Astrocyte (in vitro differentiated cells and primary cell): ENCODE measurements around the gene ZNF516. TPM values are rescaled to one million over a fixed set of nuclear protein-coding genes. Genes with fewer than 3 reads are reported as not detected.

Source experiments
- DNase-seq: peaks from one replicate; pipeline ENCODE4 v3.0.0-alpha.2; 2010; ENCODE audit warnings: low read depth
- FAIRE-seq: peaks from 2 replicates; lab custom pipeline; 2011; peaks lifted over from hg19 to GRCh38; lab: Jason Lieb, UNC
- H2AFZ ChIP-seq: 2 replicates; pipeline ENCODE4 v1.6.0; 2012; ENCODE audit warnings: low read depth, low read length, inconsistent platforms
- H3K27ac ChIP-seq: 2 replicates; pipeline ENCODE4 v1.5.1; 2011; ENCODE audit warnings: low read depth, low read length, inconsistent platforms
- H3K27me3 ChIP-seq: 2 replicates; pipeline ENCODE4 v1.6.0; 2011; ENCODE audit warnings: low read length, inconsistent platforms; ENCODE audit not compliant: insufficient read depth
- H3K36me3 ChIP-seq: 2 replicates; pipeline ENCODE4 v1.5.1; 2011; ENCODE audit warnings: low read length, inconsistent platforms; ENCODE audit not compliant: insufficient read depth
- H3K4me1 ChIP-seq: 2 replicates; pipeline ENCODE4 v1.5.1; 2011; ENCODE audit warnings: low read length, inconsistent platforms; ENCODE audit not compliant: insufficient read depth
- H3K4me2 ChIP-seq: 2 replicates; pipeline ENCODE4 v1.6.0; 2012; ENCODE audit warnings: low read length, inconsistent platforms
- H3K4me3 ChIP-seq: 2 replicates; pipeline ENCODE4 v1.5.1; 2011; ENCODE audit warnings: low read depth, mild to moderate bottlenecking, low read length, inconsistent platforms; ENCODE audit not compliant: insufficient read depth
- H3K79me2 ChIP-seq: 2 replicates; pipeline ENCODE4 v1.6.0; 2012; ENCODE audit warnings: mild to moderate bottlenecking, low read length, inconsistent platforms; ENCODE audit not compliant: insufficient read depth
- H3K9ac ChIP-seq: 2 replicates; pipeline ENCODE4 v1.6.0; 2012; ENCODE audit warnings: mild to moderate bottlenecking, low read length, inconsistent platforms
- H3K9me3 ChIP-seq: 2 replicates; pipeline ENCODE4 v1.5.1; 2012; ENCODE audit warnings: low read depth, mild to moderate bottlenecking, low read length, inconsistent platforms; ENCODE audit not compliant: insufficient read depth
- H4K20me1 ChIP-seq: 2 replicates; pipeline ENCODE4 v1.6.0; 2012; ENCODE audit warnings: low read length, inconsistent platforms; ENCODE audit not compliant: insufficient read depth
- H3K27ac Mint-ChIP-seq: one replicate; pipeline ENCODE4 v1.8.0; 2021; ENCODE audit warnings: mild to moderate bottlenecking, mixed read lengths; ENCODE audit not compliant: unreplicated experiment
- H3K27me3 Mint-ChIP-seq: one replicate; pipeline ENCODE4 v1.8.0; 2021; ENCODE audit warnings: low read depth, mixed read lengths; ENCODE audit not compliant: unreplicated experiment
- H3K36me3 Mint-ChIP-seq: one replicate; pipeline ENCODE4 v1.8.0; 2021; ENCODE audit warnings: low read depth, mixed read lengths; ENCODE audit not compliant: unreplicated experiment
- H3K4me1 Mint-ChIP-seq: one replicate; pipeline ENCODE4 v1.8.0; 2021; ENCODE audit warnings: low read depth, mixed read lengths; ENCODE audit not compliant: unreplicated experiment
- H3K4me3 Mint-ChIP-seq: one replicate; pipeline ENCODE4 v1.8.0; 2021; ENCODE audit warnings: mild to moderate bottlenecking, moderate library complexity, mixed read lengths; ENCODE audit not compliant: unreplicated experiment
- H3K9me3 Mint-ChIP-seq: one replicate; pipeline ENCODE4 v1.8.0; 2021; ENCODE audit warnings: mild to moderate bottlenecking, mixed read lengths; ENCODE audit not compliant: unreplicated experiment
- EZH2 ChIP-seq: IDR thresholded peaks from 2 replicates; pipeline ENCODE4 v1.6.1; 2012; ENCODE audit warnings: mild to moderate bottlenecking, low read length, inconsistent platforms; ENCODE audit not compliant: insufficient read depth
- total RNA-seq: library from RNA; stranded (reverse); gene quantifications from 2 replicates; pipeline ENCODE4 v1.2.1, GENCODE V29; 2021
- TF ChIP-seq, protein P1 (sequence below): IDR thresholded peaks from 2 replicates; pipeline ENCODE4 v1.5.1; 2011; ENCODE audit warnings: low read depth, mild to moderate bottlenecking, inconsistent platforms, low read length, moderate library complexity; ENCODE audit not compliant: insufficient read depth

The ZNF516 gene
- total RNA-seq, 1 donor from 2014 or later: 59.8 TPM

DNA sequence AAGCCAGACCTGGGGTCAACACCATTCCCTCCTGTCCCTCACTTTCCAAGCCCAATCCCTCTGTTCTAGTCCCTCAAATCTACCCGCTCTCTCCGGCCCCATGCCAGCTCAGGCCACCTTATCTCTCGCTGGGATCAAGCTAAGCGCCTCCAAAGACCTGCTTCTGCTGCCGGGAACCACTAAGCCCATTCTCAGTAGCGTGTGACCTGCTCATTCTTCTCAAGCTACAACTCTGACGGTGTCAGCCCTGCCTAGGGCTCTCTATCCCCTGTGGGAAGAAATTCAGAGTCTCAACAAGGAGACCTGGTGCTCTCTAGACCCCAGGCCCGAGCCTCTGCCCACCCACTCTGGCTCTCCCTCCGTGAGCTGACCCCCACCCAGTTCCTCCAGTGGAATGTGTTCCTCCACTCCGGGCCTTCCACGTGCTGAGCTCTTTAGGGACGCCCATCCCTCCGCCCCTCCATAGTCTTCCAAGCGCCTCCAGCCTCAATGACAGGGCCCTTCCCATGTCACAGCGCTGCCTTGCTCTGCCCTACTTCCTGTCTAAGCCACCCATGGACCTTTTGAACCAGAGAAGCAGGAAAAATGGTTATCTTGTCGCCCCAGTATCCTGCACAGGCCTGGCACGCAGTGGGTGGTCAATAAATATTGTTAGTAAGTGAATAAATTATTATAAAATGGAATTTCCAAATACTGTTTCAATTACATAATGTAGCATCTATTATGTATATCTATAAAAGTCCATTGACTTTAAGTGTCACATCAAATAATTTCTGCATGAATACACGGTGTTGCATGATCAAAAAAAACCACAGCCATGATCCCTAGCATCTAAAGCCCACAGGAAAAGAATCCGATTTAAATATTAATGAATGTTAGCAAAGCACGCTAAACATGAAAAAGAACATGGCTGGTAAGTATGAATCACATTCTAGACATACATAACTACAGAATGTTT, 127.6 kb downstream of the ZNF516 start:
- Histone ChIP-seq H3K36me3 (peaks cover 3% of the 10 kb centered on the region), H3K79me2 (peaks cover 8% of the 10 kb centered on the region), H2AFZ (no peak overlapping the region), H3K9ac (no peak overlapping the region), H4K20me1 (peaks cover 43% of the 10 kb centered on the region), H3K27ac (no peak overlapping the region), H3K27me3 (no peaks in the 10 kb centered on the region), H3K9me3 (no peaks in the 10 kb centered on the region), H3K4me2 (no peak overlapping the region), H3K4me3 (no peak overlapping the region), H3K4me1 (no peaks in the 10 kb centered on the region)
- Mint-ChIP-seq H3K4me3 (peak overlapping the region; percentile 51), H3K9me3 (peaks cover 2% of the 10 kb centered on the region), H3K36me3 (peaks cover 19% of the 10 kb centered on the region), H3K27ac (no peak overlapping the region), H3K27me3 (no peaks in the 10 kb centered on the region), H3K4me1 (peaks cover 27% of the 10 kb centered on the region)
- FAIRE-seq (no peak), DNase-seq (no peak)
- no peak for TF ChIP-seq EZH2
- TF ChIP-seq, protein P1, sequence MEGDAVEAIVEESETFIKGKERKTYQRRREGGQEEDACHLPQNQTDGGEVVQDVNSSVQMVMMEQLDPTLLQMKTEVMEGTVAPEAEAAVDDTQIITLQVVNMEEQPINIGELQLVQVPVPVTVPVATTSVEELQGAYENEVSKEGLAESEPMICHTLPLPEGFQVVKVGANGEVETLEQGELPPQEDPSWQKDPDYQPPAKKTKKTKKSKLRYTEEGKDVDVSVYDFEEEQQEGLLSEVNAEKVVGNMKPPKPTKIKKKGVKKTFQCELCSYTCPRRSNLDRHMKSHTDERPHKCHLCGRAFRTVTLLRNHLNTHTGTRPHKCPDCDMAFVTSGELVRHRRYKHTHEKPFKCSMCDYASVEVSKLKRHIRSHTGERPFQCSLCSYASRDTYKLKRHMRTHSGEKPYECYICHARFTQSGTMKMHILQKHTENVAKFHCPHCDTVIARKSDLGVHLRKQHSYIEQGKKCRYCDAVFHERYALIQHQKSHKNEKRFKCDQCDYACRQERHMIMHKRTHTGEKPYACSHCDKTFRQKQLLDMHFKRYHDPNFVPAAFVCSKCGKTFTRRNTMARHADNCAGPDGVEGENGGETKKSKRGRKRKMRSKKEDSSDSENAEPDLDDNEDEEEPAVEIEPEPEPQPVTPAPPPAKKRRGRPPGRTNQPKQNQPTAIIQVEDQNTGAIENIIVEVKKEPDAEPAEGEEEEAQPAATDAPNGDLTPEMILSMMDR: no peak

DNA sequence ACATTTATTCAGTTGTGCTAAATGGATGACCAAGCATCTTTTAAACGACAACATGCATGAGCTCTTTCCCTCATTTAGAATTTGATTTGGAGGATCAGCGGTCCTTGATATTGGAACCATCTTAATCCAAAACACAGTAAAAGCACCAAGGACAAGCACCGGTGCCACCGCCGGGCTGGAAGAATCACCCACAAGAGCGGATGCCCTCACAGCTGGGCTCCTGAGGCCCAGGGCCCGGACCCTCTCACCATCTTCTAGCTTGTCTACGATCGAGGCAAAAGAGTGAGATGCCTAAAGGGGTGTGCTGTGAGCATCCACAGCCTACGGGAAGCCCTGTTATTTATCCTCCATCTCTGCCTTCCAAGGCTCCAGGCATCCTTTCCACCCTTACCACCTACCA, 129.5 kb downstream of the ZNF516 start:
- H3K27ac ChIP-seq: no peak overlapping the region
- TF ChIP-seq EZH2: no peak
- TF ChIP-seq, protein P1: no peak
- no peak overlapping the region for H3K9ac ChIP-seq
- H3K4me2 ChIP-seq: no peak overlapping the region
- peak overlapping the region; percentile 70 for H3K27ac Mint-ChIP-seq
- H3K27me3 Mint-ChIP-seq: no peaks in the 10 kb centered on the region
- no peak overlapping the region for H3K4me3 Mint-ChIP-seq
- peaks cover 14% of the 10 kb centered on the region for H3K36me3 Mint-ChIP-seq
- H3K9me3 ChIP-seq: no peaks in the 10 kb centered on the region
- peaks cover 2% of the 10 kb centered on the region for H3K9me3 Mint-ChIP-seq
- no peaks in the 10 kb centered on the region for H3K27me3 ChIP-seq
- H2AFZ ChIP-seq: no peak overlapping the region
- no peaks in the 10 kb centered on the region for H3K4me1 ChIP-seq
- DNase-seq: no peak
- peaks cover 8% of the 10 kb centered on the region for H3K79me2 ChIP-seq
- H4K20me1 ChIP-seq: peaks cover 33% of the 10 kb centered on the region
- no peak overlapping the region for H3K4me3 ChIP-seq
- H3K4me1 Mint-ChIP-seq: peaks cover 27% of the 10 kb centered on the region
- peaks cover 4% of the 10 kb centered on the region for H3K36me3 ChIP-seq
- no peak for FAIRE-seq
